Activated gamma-delta T cell (primary cell): ENCODE measurements around the gene CHIT1.
"Not testable (repeated sequence)": the region's sequence is repeated elsewhere in the genome, so short reads cannot be mapped to it uniquely, and the experiment has no call there.

ENCODE experiments used
- DNase-seq: peaks from one replicate; lab custom pipeline; 2025; lab: John Stamatoyannopoulos, UW

The CHIT1 gene

GRCh38 chr1:203265541-203265940 is 36.1 kb upstream of the CHIT1 start:
- no peak for DNase-seq

GRCh38 chr1:203264052-203264501 is 34.6 kb upstream of the CHIT1 start:
- no peak for DNase-seq

GRCh38 chr1:203263496-203263895 is 34.0 kb upstream of the CHIT1 start:
- no peak for DNase-seq

- not testable (repeated sequence) for DNase-seq
These were observed 27.2 kb upstream of the CHIT1 start for GRCh38 chr1:203256636-203257035.

GRCh38 chr1:203254782-203255181 is 25.3 kb upstream of the CHIT1 start:
- not testable (repeated sequence) for DNase-seq

GRCh38 chr1:203252678-203253077 is 23.2 kb upstream of the CHIT1 start:
- DNase-seq, result no peak

- no peak for DNase-seq
These were observed 22.0 kb upstream of the CHIT1 start for GRCh38 chr1:203251466-203251865.

- DNase-seq, result no peak
These were observed 21.4 kb upstream of the CHIT1 start for GRCh38 chr1:203250911-203251310.

GRCh38 chr1:203244776-203245175 is 15.3 kb upstream of the CHIT1 start:
- no peak for DNase-seq

GRCh38 chr1:203241708-203242107 is 12.2 kb upstream of the CHIT1 start:
- not testable (repeated sequence) for DNase-seq

GRCh38 chr1:203239526-203240305 is 10.2 kb upstream of the CHIT1 start:
- no peak for DNase-seq

- no peak for DNase-seq
These were observed 9.6 kb upstream of the CHIT1 start for GRCh38 chr1:203239081-203239480.

- no peak for DNase-seq
These were observed 9.1 kb upstream of the CHIT1 start for GRCh38 chr1:203238535-203238934.

- DNase-seq, result not testable (repeated sequence)
These were observed 5.4 kb upstream of the CHIT1 start for GRCh38 chr1:203234901-203235300.

- no peak for DNase-seq
These were observed 803 bp downstream of the CHIT1 start for GRCh38 chr1:203228670-203229069.

GRCh38 chr1:203227371-203228083 is 1.9 kb downstream of the CHIT1 start:
- no peak for DNase-seq

- no peak for DNase-seq
These were observed 4.4 kb downstream of the CHIT1 start for GRCh38 chr1:203225071-203225470.

GRCh38 chr1:203223012-203223775 is 6.3 kb downstream of the CHIT1 start:
- DNase-seq, result no peak

GRCh38 chr1:203219934-203220333 is 9.5 kb downstream of the CHIT1 start:
- no peak for DNase-seq

GRCh38 chr1:203219171-203219570 is 10.3 kb downstream of the CHIT1 start:
- DNase-seq, result no peak

GRCh38 chr1:203217668-203218067 is 11.8 kb downstream of the CHIT1 start:
- DNase-seq, result no peak

- no peak for DNase-seq
These were observed 12.3 kb downstream of the CHIT1 start for GRCh38 chr1:203217139-203217655.
